ENCODE data around the gene MYORG.

DNA sequence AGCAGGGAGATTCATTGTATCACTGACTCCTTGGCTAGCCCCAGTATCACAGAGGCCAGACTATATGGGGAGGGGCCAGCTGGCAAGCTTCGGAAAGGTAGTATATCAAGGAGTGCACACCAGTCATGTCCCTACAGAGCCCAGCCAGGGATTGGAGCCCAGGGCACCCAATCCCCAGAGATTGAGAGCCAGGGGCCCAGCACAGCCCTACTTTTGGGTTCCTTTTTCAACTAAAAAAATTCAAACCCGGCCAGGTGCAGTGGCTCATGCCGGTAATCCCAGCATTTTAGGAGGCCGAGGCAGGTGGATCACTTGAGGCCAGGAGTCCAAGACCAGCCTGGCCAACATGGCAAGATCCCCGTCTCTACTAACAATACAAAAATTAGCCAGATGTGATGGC lies 5.4 kb upstream of the MYORG start:
- TF ChIP-seq, protein P1, sequence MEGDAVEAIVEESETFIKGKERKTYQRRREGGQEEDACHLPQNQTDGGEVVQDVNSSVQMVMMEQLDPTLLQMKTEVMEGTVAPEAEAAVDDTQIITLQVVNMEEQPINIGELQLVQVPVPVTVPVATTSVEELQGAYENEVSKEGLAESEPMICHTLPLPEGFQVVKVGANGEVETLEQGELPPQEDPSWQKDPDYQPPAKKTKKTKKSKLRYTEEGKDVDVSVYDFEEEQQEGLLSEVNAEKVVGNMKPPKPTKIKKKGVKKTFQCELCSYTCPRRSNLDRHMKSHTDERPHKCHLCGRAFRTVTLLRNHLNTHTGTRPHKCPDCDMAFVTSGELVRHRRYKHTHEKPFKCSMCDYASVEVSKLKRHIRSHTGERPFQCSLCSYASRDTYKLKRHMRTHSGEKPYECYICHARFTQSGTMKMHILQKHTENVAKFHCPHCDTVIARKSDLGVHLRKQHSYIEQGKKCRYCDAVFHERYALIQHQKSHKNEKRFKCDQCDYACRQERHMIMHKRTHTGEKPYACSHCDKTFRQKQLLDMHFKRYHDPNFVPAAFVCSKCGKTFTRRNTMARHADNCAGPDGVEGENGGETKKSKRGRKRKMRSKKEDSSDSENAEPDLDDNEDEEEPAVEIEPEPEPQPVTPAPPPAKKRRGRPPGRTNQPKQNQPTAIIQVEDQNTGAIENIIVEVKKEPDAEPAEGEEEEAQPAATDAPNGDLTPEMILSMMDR (conservative IDR thresholded peaks at IDR 0.05) = no peak
- no peak for TF ChIP-seq EZH2 (IDR thresholded peaks at IDR 0.05; ENCODE audit: low read depth)

Measured in PC-9 (cell line).